Kidney (tissue), 14 donors: ENCODE results near the gene SMG7. TPM values are rescaled to one million over a fixed set of nuclear protein-coding genes. Genes with fewer than 3 reads are reported as not detected.

Source experiments
- DNase-seq, 5 donors: peaks; one replicate each; pipeline ENCODE4 v3.0.0-alpha.2; 2013 to 2020
- FAIRE-seq: peaks from 2 replicates; lab custom pipeline; 2012; peaks lifted over from hg19 to GRCh38; lab: Jason Lieb, UNC
- H3K27ac ChIP-seq, 2 donors: one replicate each; pipeline ENCODE4 v1.7.0; 2013; ENCODE audit warnings: low read depth in 2 of 2, low read length in 2 of 2, inconsistent platforms in 1 of 2
- H3K27me3 ChIP-seq: one replicate; pipeline ENCODE4 v1.7.1; 2013; ENCODE audit warnings: low read length, inconsistent platforms; ENCODE audit not compliant: control insufficient read depth, insufficient read depth
- H3K36me3 ChIP-seq, 3 donors: one replicate each; pipeline versions ENCODE4 v1.7.0 to v1.7.1; 2013; ENCODE audit warnings: low read length in 3 of 3, control low read depth in 1 of 3, inconsistent platforms in 1 of 3; ENCODE audit not compliant: insufficient read depth in 3 of 3, control insufficient read depth in 2 of 3
- H3K4me1 ChIP-seq, 3 donors: one replicate each; pipeline versions ENCODE4 v1.7.0 to v1.7.1; 2013; ENCODE audit warnings: low read length in 3 of 3, inconsistent platforms in 1 of 3, low read depth in 1 of 3; ENCODE audit not compliant: control insufficient read depth in 2 of 3, insufficient read depth in 2 of 3
- H3K4me3 ChIP-seq, 3 donors: one replicate each; pipeline versions ENCODE4 v1.7.0 to v1.8.1; 2013; ENCODE audit warnings: low read length in 3 of 3, control low read depth in 1 of 3, inconsistent platforms in 1 of 3
- H3K9ac ChIP-seq, 3 donors: one replicate each; pipeline versions ENCODE4 v1.7.0 to v1.7.1; 2013; ENCODE audit warnings: low read length in 3 of 3, control low read depth in 1 of 3, inconsistent platforms in 1 of 3
- H3K9me3 ChIP-seq, 3 donors: one replicate each; pipeline versions ENCODE4 v1.7.0 to v1.7.1; 2013; ENCODE audit warnings: low read length in 3 of 3, control low read depth in 1 of 3, inconsistent platforms in 1 of 3; ENCODE audit not compliant: control insufficient read depth in 2 of 3, insufficient read depth in 1 of 3
- CTCF ChIP-seq: IDR thresholded peaks from 3 replicates; pipeline ENCODE4 v1.5.1; 2012; ENCODE audit warnings: mild to moderate bottlenecking, moderate library complexity, borderline replicate concordance; ENCODE audit not compliant: insufficient read depth; ENCODE audit errors: extremely low read depth
- intact Hi-C: fragments of 100-400 bp; cut with DNase I; formaldehyde crosslinking; loops from one replicate; pipeline ENCODE4 v1.11.1; 2022
- polyA plus RNA-seq: library from polyadenylated mRNA; stranded (reverse); fragments of 350-450 nt; fragmentation: Illumina TruSeq; extraction: RNeasy Lipid Tissue Mini Kit (QIAGEN cat#74804); gene quantifications from one replicate; pipeline ENCODE4 v1.2.3, GENCODE V29; 2014; ENCODE audit warnings: low read depth, low replicate concordance; ENCODE audit not compliant: insufficient read depth
- total RNA-seq: library from RNA; stranded (reverse); fragmentation: NEBNext Ultra II Directional; extraction: Animal tissue kit (Norgen Biotek cat#: 25700); gene quantifications from one replicate; pipeline ENCODE4 v1.2.1, GENCODE V29; 2021
- donor health status: control.
- donor health status: control.
- donor health status: control.
- donor health status: control.
- donor health status: control.
- donor health status: DM: yes; HTN: yes; CAD: no.
- donor health status: Normal renal cell carcinoma (clear cell type).

The SMG7 gene
- total and polyA plus RNA-seq, 2 donors from 2014 or later: 15.4 to 56.3 TPM

GRCh38 chr1:183590244-183591191 lies 118.2 kb downstream of the SMG7 start, which contains the start of gene NCF2:
Gene NCF2 (minus strand): TSS chr1:183590459. CDS start chr1:183590329, 130 bp downstream.
- Histone ChIP-seq H3K4me3 (no peak within 1 kb of the TSS), H3K36me3 (no peaks in the 10 kb centered on the region), H3K27me3 (no peaks in the 10 kb centered on the region), H3K4me1 (no peaks in the 10 kb centered on the region), H3K9ac (no peak within 1 kb of the TSS), H3K9me3 (no peaks in the 10 kb centered on the region), H3K27ac (peak within 1 kb of the TSS in 1 of 2 donors; percentile 48)
- TF ChIP-seq CTCF: no peak
- DNase-seq: peak in 1 of 5 donors; percentile 23
- intact Hi-C loops: no loop called here
- no peak for FAIRE-seq

GRCh38 chr1:183592733-183593132 lies 120.4 kb downstream of the SMG7 start:
- no peak overlapping the region for H3K27ac ChIP-seq
- H3K36me3 ChIP-seq: no peaks in the 10 kb centered on the region
- H3K9ac ChIP-seq: no peak overlapping the region
- TF ChIP-seq CTCF: no peak
- intact Hi-C loops: no loop called here
- H3K4me3 ChIP-seq: no peak overlapping the region
- no peaks in the 10 kb centered on the region for H3K9me3 ChIP-seq
- DNase-seq: no peak
- H3K27me3 ChIP-seq: no peaks in the 10 kb centered on the region
- H3K4me1 ChIP-seq: no peaks in the 10 kb centered on the region
- no peak for FAIRE-seq

GRCh38 chr1:183593356-183593755 lies 121.1 kb downstream of the SMG7 start:
- Histone ChIP-seq H3K4me1 (peaks cover 0 to 4% (median 0%) of the 10 kb centered on the region in 3 donors), H3K36me3 (no peaks in the 10 kb centered on the region), H3K9me3 (no peaks in the 10 kb centered on the region), H3K27ac (no peak overlapping the region), H3K4me3 (no peak overlapping the region), H3K9ac (no peak overlapping the region), H3K27me3 (no peaks in the 10 kb centered on the region)
- FAIRE-seq: no peak
- TF ChIP-seq CTCF: no peak
- intact Hi-C loops: no loop called here
- DNase-seq: peak in 2 of 5 donors; percentile 33 to 44
